GM12873 (cell line): ENCODE data around the gene PTCH1.

Experiments used
- TF ChIP-seq, protein P1 (sequence below): IDR thresholded peaks from 2 replicates; pipeline ENCODE4 v1.5.1; 2012; ENCODE audit warnings: low read depth, mild to moderate bottlenecking, moderate library complexity, low read length, control low read depth; ENCODE audit not compliant: insufficient read depth; ENCODE audit errors: missing control alignments

PTCH1 gene

DNA sequence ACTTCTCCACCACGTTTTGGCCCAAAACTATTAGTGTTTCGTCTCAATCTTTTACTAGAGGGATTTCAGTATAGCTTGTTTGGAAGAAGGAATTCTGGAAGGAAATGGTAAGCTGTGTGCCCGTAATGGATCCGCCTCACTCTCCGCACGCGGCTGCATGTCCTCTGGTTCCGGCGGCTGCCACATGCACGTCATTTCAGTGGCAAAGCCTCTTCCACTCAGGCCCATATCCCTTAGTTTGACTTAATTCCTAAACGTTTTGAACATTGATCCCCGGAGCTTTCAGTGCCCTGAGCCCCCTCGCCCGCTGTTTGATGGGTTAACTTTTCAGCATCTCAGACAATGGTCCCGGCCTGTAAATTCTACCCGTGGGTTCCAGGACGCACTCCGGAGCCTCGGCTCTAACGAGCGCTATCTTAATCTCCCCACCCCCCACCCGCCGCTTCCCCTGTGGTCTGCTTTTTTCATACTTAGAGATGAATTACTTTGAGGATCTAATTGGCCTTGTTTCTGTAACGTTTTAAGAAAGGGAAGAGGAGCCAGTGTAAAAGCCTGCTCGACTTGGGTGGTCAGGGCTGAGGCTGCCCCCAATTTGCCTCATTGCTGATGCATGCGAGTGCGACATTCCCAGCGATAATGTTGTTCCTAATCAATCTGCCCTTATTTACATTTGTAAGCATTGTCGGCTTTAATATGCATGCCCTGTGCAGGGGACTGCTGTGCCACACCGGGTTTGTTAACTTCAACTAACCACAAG is 4.6 kb downstream of the PTCH1 start:
- TF ChIP-seq, protein P1, sequence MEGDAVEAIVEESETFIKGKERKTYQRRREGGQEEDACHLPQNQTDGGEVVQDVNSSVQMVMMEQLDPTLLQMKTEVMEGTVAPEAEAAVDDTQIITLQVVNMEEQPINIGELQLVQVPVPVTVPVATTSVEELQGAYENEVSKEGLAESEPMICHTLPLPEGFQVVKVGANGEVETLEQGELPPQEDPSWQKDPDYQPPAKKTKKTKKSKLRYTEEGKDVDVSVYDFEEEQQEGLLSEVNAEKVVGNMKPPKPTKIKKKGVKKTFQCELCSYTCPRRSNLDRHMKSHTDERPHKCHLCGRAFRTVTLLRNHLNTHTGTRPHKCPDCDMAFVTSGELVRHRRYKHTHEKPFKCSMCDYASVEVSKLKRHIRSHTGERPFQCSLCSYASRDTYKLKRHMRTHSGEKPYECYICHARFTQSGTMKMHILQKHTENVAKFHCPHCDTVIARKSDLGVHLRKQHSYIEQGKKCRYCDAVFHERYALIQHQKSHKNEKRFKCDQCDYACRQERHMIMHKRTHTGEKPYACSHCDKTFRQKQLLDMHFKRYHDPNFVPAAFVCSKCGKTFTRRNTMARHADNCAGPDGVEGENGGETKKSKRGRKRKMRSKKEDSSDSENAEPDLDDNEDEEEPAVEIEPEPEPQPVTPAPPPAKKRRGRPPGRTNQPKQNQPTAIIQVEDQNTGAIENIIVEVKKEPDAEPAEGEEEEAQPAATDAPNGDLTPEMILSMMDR: no peak

DNA sequence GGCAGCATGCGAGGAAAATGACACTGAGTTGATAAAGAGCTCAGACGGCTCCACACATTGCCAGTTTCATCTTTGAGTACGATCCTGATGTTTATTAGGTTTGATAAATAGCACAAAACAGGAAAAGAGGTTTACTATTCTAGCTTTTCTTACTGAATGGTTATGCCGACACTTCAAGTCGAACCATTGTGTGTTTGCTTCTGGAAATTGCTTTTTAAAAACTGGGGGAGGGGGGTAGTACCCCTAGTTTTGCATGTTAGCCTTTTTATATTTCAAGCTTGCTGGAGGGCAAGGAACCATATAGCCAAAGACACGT is 5.2 kb downstream of the PTCH1 start:
- TF ChIP-seq, protein P1: no peak

DNA sequence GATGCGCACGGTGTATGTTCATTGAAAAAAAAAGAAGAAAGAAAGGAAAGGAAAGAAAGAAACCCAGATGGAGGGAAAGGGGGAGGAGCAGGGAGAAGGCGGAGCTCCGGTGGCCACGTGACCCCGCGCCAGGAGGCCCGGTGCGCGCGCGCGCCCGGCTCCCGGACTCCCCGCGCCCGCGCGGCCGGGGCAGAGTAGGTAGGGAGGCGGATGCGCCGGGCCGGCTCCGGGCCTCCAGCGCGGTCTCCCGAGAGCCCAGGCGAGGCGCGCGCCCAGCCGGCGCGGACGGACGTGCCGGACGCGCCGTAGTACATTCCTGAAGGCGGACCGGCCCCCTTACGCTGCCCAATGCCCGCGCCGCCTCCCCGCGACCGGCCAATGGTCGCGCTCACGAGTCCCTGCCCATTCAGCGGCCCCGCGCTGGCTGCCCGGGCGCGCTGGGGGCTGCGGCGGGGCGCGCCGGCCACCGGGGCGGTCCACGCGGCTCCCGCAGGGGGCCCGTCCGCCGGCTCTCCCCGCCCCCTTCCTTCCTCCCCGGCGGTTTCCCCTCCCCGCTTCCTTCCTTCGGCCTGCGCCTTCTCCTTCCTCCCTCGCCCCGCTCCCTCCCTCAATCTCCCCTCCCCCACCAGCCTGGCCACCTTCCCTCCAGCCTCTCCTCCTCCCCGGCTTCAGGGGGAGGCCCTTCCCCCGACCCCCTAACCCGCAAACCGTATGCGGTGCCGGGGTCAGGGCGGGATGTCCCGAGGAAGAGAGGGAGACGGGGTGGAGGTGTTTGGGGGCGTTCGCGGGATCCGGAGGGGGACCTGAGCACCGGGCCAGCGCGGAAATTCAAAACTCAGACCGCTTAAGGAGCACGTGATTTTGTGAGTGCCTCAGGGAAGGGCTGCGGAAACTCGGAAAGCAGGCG is 5.8 kb downstream of the PTCH1 start:
- TF ChIP-seq, protein P1: no peak

DNA sequence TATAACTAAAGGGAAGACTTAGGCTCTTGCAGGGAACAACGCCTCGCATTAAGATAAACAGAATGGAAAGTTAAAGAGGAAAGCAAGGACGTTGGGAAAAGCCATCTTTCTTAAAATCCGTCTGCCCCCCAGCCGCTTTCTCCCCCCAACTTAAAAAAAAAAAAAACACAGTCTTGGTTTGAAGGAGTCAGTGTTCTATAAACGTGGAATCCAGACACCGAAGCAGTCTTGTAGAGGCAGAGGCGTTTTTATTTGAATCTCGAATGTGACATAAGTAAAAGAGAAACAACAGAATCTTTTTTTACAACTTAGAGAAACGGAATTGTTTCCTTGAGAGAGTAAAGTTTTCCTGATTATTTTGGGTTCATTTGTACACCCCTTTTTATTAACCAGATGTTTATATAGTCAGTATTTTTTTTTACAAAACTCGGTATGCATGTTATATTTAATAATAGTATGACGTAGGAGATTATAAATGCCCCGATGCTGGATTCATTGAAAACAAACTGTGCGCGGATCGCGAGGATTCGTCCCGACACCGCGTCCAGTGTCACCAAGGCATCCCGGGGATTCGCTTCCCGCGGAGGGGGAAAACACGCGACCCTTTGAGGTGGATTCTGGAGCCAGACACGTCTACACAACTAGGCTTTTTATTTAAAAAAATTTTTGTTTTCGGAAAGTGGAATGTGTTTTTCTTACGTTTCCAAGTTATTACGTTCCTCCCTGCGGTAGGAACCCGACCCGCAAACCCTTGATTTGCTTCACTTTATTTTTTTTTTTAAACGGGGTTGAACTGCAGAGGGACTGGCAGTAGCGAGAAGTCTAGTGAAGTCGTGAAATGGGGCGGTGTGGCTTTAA is 6.7 kb downstream of the PTCH1 start:
- TF ChIP-seq, protein P1: no peak

DNA sequence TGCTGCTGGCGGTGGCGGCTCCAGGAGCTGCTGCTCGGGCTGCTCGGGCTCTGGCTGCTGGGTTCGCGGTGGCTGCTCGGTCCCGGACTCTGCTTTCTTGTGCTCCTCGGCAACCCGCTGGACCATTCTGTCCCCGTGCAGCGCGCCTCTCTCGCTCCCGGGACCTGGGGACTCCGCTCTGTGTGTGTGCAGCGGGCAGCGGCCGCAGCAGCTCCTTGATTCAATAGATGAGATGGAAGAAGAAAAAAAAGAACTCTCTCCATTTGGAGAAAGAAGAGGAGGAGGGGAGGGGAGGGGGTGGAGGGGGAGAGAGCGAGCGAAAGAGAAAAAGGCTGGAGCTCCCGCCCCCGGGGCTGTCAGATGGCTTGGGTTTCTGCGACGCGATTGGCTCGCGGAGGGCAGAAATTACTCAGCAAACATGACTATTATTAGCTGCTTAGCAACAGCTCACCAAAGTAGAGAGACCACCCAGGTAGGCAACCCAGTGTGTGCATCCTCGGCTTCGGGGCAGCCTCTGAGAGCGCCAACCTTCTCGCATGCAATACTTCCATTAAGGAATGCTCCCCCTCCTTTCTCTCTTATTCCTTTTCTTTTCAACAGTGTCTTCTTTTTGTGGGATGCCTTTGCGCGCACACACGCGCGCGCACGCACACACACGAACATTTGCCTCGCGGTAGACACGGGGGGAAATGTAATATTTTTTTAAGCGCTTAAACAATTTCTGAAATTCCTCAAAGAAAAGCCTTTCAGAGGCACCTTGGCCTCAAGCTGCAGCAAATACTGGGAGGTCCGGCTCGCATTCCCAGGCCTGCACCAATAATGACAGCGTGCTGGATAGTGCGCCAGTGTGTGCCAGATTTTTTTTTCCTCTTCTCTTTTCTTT is 7.6 kb downstream of the PTCH1 start:
- TF ChIP-seq, protein P1: no peak

DNA sequence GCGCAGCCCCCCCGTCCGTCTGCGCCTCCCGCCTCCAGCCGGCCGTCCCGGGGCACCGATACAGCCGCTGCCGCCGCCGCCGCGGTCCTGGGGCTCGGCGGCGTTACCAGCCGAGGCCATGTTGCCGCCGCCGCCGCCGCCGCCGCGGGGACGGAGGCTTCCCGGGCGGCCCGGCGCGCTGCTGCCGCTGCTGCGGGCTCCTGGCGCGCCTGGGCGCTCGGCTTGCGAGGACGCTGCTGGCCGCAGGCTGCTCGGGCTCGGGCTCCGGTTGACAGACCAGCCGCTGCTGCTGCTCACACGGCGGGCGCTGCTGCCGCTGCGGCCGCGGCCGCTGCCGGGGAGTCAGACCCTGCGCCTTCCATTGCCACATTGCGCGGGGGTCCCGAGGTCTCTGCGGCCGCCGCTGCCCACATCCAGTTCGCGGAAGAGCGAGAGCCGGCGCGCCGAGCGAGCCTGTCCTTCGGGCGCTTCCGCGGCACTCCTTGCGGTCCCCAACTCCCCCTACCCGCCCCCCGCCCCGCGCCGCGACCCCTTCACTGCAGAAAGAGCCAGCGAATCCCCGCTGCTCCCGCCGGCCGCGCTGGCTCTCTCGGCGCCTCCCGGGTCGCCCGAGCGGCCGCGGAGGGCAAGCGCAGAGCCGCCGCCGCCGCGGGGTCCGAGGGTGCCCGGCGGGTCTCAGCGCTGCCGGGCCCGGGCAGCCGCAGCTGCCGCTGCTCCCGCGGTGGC is 8.4 kb downstream of the PTCH1 start:
- TF ChIP-seq, protein P1: no peak
